ENCODE data around the gene PRKAR1A.

Gene PRKAR1A

GRCh38 chr17:68570526-68570925, 58.3 kb downstream of the PRKAR1A start:
- Histone ChIP-seq H3F3A (ENCODE audit: control insufficient read depth, insufficient read depth) (no peaks in the 10 kb centered on the region), H3K9me2 (replicated peaks; ENCODE audit: control insufficient read depth, low read length) (no peaks in the 10 kb centered on the region), H3K4me2 (ENCODE audit: low read length) (no peak overlapping the region), H3K36me3 (ENCODE audit: control insufficient read depth, low read length) (no peaks in the 10 kb centered on the region), H3K27me3 (ENCODE audit: control insufficient read depth, low read length) (peaks cover 14% of the 10 kb centered on the region; the same call in 1 of the 2 replicates), H3K27ac (ENCODE audit: low read depth, low read length) (no peak overlapping the region), H3K4me1 (ENCODE audit: control insufficient read depth, low read length) (no peaks in the 10 kb centered on the region), H3K9me3 (ENCODE audit: control insufficient read depth, insufficient read depth, low read length) (no peaks in the 10 kb centered on the region), H3K4me3 (ENCODE audit: low read length) (no peak overlapping the region), H3K79me2 (ENCODE audit: control insufficient read depth, low read length) (no peaks in the 10 kb centered on the region), H4K20me1 (ENCODE audit: control insufficient read depth, insufficient read depth, low read depth, low read length) (no peaks in the 10 kb centered on the region)
- TF ChIP-seq CTCF (IDR thresholded peaks at IDR 0.05; ENCODE audit: low read depth, low read length, poor library complexity, severe bottlenecking) (no peak), EZH2phosphoT487 (IDR thresholded peaks at IDR 0.05; ENCODE audit: borderline replicate concordance, low read length) (no peak)

- Histone ChIP-seq H3K4me3 (ENCODE audit: low read length) (no peak overlapping the region), H3K79me2 (ENCODE audit: control insufficient read depth, low read length) (no peaks in the 10 kb centered on the region), H4K20me1 (ENCODE audit: control insufficient read depth, insufficient read depth, low read depth, low read length) (no peaks in the 10 kb centered on the region), H3K9me3 (ENCODE audit: control insufficient read depth, insufficient read depth, low read length) (no peaks in the 10 kb centered on the region), H3K27me3 (ENCODE audit: control insufficient read depth, low read length) (peaks cover 4% of the 10 kb centered on the region; the same call in 1 of the 2 replicates), H3F3A (ENCODE audit: control insufficient read depth, insufficient read depth) (no peaks in the 10 kb centered on the region), H3K4me1 (ENCODE audit: control insufficient read depth, low read length) (no peaks in the 10 kb centered on the region), H3K27ac (ENCODE audit: low read depth, low read length) (no peak overlapping the region), H3K36me3 (ENCODE audit: control insufficient read depth, low read length) (no peaks in the 10 kb centered on the region), H3K4me2 (ENCODE audit: low read length) (no peak overlapping the region), H3K9me2 (replicated peaks; ENCODE audit: control insufficient read depth, low read length) (no peaks in the 10 kb centered on the region)
- no peak for TF ChIP-seq EZH2phosphoT487 (IDR thresholded peaks at IDR 0.05; ENCODE audit: borderline replicate concordance, low read length)
- TF ChIP-seq CTCF (IDR thresholded peaks at IDR 0.05; ENCODE audit: low read depth, low read length, poor library complexity, severe bottlenecking) = no peak
Measured at GRCh38 chr17:68572138-68572842, 60.1 kb downstream of the PRKAR1A start.

GRCh38 chr17:68573338-68573737, 61.1 kb downstream of the PRKAR1A start:
- Histone ChIP-seq H3K4me3 (ENCODE audit: low read length) (no peak overlapping the region), H3K79me2 (ENCODE audit: control insufficient read depth, low read length) (no peaks in the 10 kb centered on the region), H3K9me3 (ENCODE audit: control insufficient read depth, insufficient read depth, low read length) (no peaks in the 10 kb centered on the region), H3K4me2 (ENCODE audit: low read length) (no peak overlapping the region), H4K20me1 (ENCODE audit: control insufficient read depth, insufficient read depth, low read depth, low read length) (no peaks in the 10 kb centered on the region), H3K4me1 (ENCODE audit: control insufficient read depth, low read length) (no peaks in the 10 kb centered on the region), H3K27me3 (ENCODE audit: control insufficient read depth, low read length) (0 out of 2 replicates have a peak, but pooled peaks cover 3% of the 10 kb centered on the region), H3K9me2 (replicated peaks; ENCODE audit: control insufficient read depth, low read length) (no peaks in the 10 kb centered on the region), H3K36me3 (ENCODE audit: control insufficient read depth, low read length) (no peaks in the 10 kb centered on the region), H3F3A (ENCODE audit: control insufficient read depth, insufficient read depth) (no peaks in the 10 kb centered on the region), H3K27ac (ENCODE audit: low read depth, low read length) (no peak overlapping the region)
- TF ChIP-seq EZH2phosphoT487 (IDR thresholded peaks at IDR 0.05; ENCODE audit: borderline replicate concordance, low read length) = no peak
- TF ChIP-seq CTCF (IDR thresholded peaks at IDR 0.05; ENCODE audit: low read depth, low read length, poor library complexity, severe bottlenecking) = no peak

Data from DOHH2 (cell line).